Right ventricle myocardium superior (tissue), 1 donor: ENCODE measurements around the gene TYRP1. TPM values are rescaled to one million over a fixed set of nuclear protein-coding genes. Genes with fewer than 3 reads are reported as not detected.

Source experiments
- ATAC-seq: fragments of 200-7000 bp; cut with Tn5 transposase; one replicate; pipeline ENCODE4 v1.9.1; 2020; ENCODE audit warnings: mild to moderate bottlenecking; ENCODE audit not compliant: poor library complexity
- DNase-seq: peaks from one replicate; pipeline ENCODE4 v3.0.0-alpha.2; 2020
- intact Hi-C: fragments of 100-400 bp; cut with DNase I; formaldehyde crosslinking; loops from one replicate; pipeline ENCODE4 v1.11.2; 2022
- total RNA-seq: library from RNA; stranded (reverse); fragmentation: NEBNext Ultra II Directional; extraction: Animal tissue kit (Norgen Biotek cat#: 25700); gene quantifications from one replicate; pipeline ENCODE4 v1.2.1, GENCODE V29; 2021
- donor health status: DM: no; HTN: yes; CAD: no; lungs with severe emphysema.

The TYRP1 gene
- total RNA-seq, 1 donor from 2014 or later, result 50.2 TPM

GRCh38 chr9:12719431-12719830 is 26.2 kb downstream of the TYRP1 start:
- ATAC-seq, result peak; percentile 71
- intact Hi-C loops, result loop anchor here (5.0 kb wide), 1 partner anchor 368 kb away; no protein-coding TSS in a partner anchor
- DNase-seq, result no peak

GRCh38 chr9:12720551-12720950 is 27.4 kb downstream of the TYRP1 start:
- intact Hi-C loops, result no loop called here
- ATAC-seq (no peak), DNase-seq (no peak)

- DNase-seq (no peak), ATAC-seq (no peak)
- intact Hi-C loops, result no loop called here
Measured at GRCh38 chr9:12722131-12722530, 28.9 kb downstream of the TYRP1 start.

GRCh38 chr9:12723409-12724028 is 30.3 kb downstream of the TYRP1 start:
- ATAC-seq, result no peak
- DNase-seq, result no peak
- intact Hi-C loops, result no loop called here

- DNase-seq, result no peak
- no peak for ATAC-seq
- intact Hi-C loops, result no loop called here
Measured at GRCh38 chr9:12726795-12727194, 33.6 kb downstream of the TYRP1 start.

- intact Hi-C loops, result no loop called here
- no peak for DNase-seq
- no peak for ATAC-seq
Measured at GRCh38 chr9:12730198-12730597, 37.0 kb downstream of the TYRP1 start.

- intact Hi-C loops, result no loop called here
- no peak for DNase-seq
Measured at GRCh38 chr9:12730927-12731326, 37.7 kb downstream of the TYRP1 start.

GRCh38 chr9:12732971-12733370 is 39.8 kb downstream of the TYRP1 start:
- ATAC-seq (no peak), DNase-seq (no peak)
- intact Hi-C loops, result no loop called here

More at GRCh38 chr9:12730927-12731326, 37.7 kb downstream of the TYRP1 start:
- ATAC-seq, result no peak

GRCh38 chr9:12735665-12736064 is 42.5 kb downstream of the TYRP1 start:
- ATAC-seq (no peak), DNase-seq (no peak)
- intact Hi-C loops, result no loop called here

GRCh38 chr9:12737871-12738270 is 44.7 kb downstream of the TYRP1 start:
- ATAC-seq, result no peak
- intact Hi-C loops, result no loop called here
- no peak for DNase-seq

- DNase-seq (no peak), ATAC-seq (no peak)
- intact Hi-C loops, result no loop called here
Measured at GRCh38 chr9:12739014-12739652, 45.9 kb downstream of the TYRP1 start.

- intact Hi-C loops, result no loop called here
- no peak for DNase-seq
- ATAC-seq, result no peak
Measured at GRCh38 chr9:12740845-12741244, 47.7 kb downstream of the TYRP1 start.

- intact Hi-C loops, result no loop called here
- ATAC-seq (no peak), DNase-seq (no peak)
Measured at GRCh38 chr9:12748016-12748415, 54.8 kb downstream of the TYRP1 start.

GRCh38 chr9:12748954-12749353 is 55.8 kb downstream of the TYRP1 start:
- ATAC-seq (no peak), DNase-seq (no peak)
- intact Hi-C loops, result no loop called here

- ATAC-seq, result no peak
- no peak for DNase-seq
- intact Hi-C loops, result no loop called here
Measured at GRCh38 chr9:12753931-12754330, 60.7 kb downstream of the TYRP1 start.

- intact Hi-C loops, result no loop called here
- ATAC-seq, result no peak
Measured at GRCh38 chr9:12759761-12760160, 66.6 kb downstream of the TYRP1 start.

More at GRCh38 chr9:12759761-12760160, 66.6 kb downstream of the TYRP1 start:
- no peak for DNase-seq

Other genes with a start within 250 kb of the TYRP1 start
- gene LURAP1L, start 81.6 kb downstream of the TYRP1 start, total RNA-seq, result 2.2 TPM